ENCODE results near the gene HSD11B1.

HSD11B1 gene

GRCh38 chr1:209756615-209757445 is 52.2 kb downstream of the HSD11B1 start:
- no peak for DNase-seq

GRCh38 chr1:209758400-209758799 is 53.8 kb downstream of the HSD11B1 start:
- no peak for DNase-seq

- DNase-seq, result no peak
Observed at GRCh38 chr1:209759829-209760359, 55.2 kb downstream of the HSD11B1 start.

- no peak for DNase-seq
Observed at GRCh38 chr1:209761011-209761635, 56.5 kb downstream of the HSD11B1 start.

GRCh38 chr1:209766051-209766450 is 61.4 kb downstream of the HSD11B1 start:
- DNase-seq, result no peak

GRCh38 chr1:209767096-209767495 is 62.5 kb downstream of the HSD11B1 start:
- DNase-seq, result no peak

GRCh38 chr1:209767706-209768105 is 63.1 kb downstream of the HSD11B1 start:
- no peak for DNase-seq

- DNase-seq, result no peak
Observed at GRCh38 chr1:209768354-209768774, 63.7 kb downstream of the HSD11B1 start.

GRCh38 chr1:209769171-209769904 is 64.7 kb downstream of the HSD11B1 start:
- no peak for DNase-seq

GRCh38 chr1:209769971-209770370 is 65.3 kb downstream of the HSD11B1 start:
- no peak for DNase-seq

GRCh38 chr1:209770636-209771415 is 66.2 kb downstream of the HSD11B1 start:
- DNase-seq, result no peak

GRCh38 chr1:209772126-209772525 is 67.5 kb downstream of the HSD11B1 start:
- DNase-seq, result no peak

- DNase-seq, result no peak
Observed at GRCh38 chr1:209774592-209774991, 69.9 kb downstream of the HSD11B1 start.

GRCh38 chr1:209775678-209776077 is 71.0 kb downstream of the HSD11B1 start:
- DNase-seq, result no peak

- DNase-seq, result no peak
Observed at GRCh38 chr1:209777587-209777986, 72.9 kb downstream of the HSD11B1 start.

- no peak for DNase-seq
Observed at GRCh38 chr1:209778102-209778501, 73.5 kb downstream of the HSD11B1 start.

- DNase-seq, result no peak
Observed at GRCh38 chr1:209780268-209780667, 75.6 kb downstream of the HSD11B1 start.

- DNase-seq, result no peak
Observed at GRCh38 chr1:209783386-209783785, 78.7 kb downstream of the HSD11B1 start.
